Psoas muscle (tissue), 8 donors: Measurements from ENCODE around the gene CLEC18A. TPM values are rescaled to one million over a fixed set of nuclear protein-coding genes. Genes with fewer than 3 reads are reported as not detected.

Experiments
- ATAC-seq, 4 donors: fragments of 200-7000 bp; cut with Tn5 transposase; one replicate each; pipeline ENCODE4 v1.9.1; 2020; ENCODE audit warnings: moderate library complexity in 3 of 4, mild to moderate bottlenecking in 2 of 4
- DNase-seq, 2 donors: peaks; one replicate each; pipeline ENCODE4 v3.0.0-alpha.2; 2020
- H3K27ac ChIP-seq: fragments of 200-600 bp; one replicate; pipeline ENCODE4 v1.8.0; 2022
- H3K27me3 ChIP-seq, 3 donors: fragments of 200-600 bp in 1 of 3; one replicate each; pipeline versions ENCODE4 v1.6.1 to v1.8.0; 2013 to 2022; ENCODE audit warnings: low read length in 2 of 3, mild to moderate bottlenecking in 2 of 3, moderate library complexity in 1 of 3; ENCODE audit not compliant: insufficient read depth in 3 of 3
- H3K36me3 ChIP-seq, 2 donors: fragments of 200-600 bp in 1 of 2; one replicate each; pipeline versions ENCODE4 v1.6.1 to v1.8.0; 2013 to 2022; ENCODE audit warnings: low read depth in 1 of 2, mild to moderate bottlenecking in 1 of 2, moderate library complexity in 1 of 2; ENCODE audit not compliant: insufficient read depth in 1 of 2
- H3K4me1 ChIP-seq: fragments of 200-600 bp; one replicate; pipeline ENCODE4 v1.8.0; 2022
- H3K4me3 ChIP-seq: fragments of 200-600 bp; one replicate; pipeline ENCODE4 v1.8.0; 2022; ENCODE audit warnings: mild to moderate bottlenecking
- H3K9me3 ChIP-seq: fragments of 200-600 bp; one replicate; pipeline ENCODE4 v1.8.0; 2022
- WGBS, 3 donors: extraction: QIAGEN DNeasy Blood & Tissue Kit; methylation state at CpG; one replicate each; pipeline versions ENCODE4 v1.1.6 to v1.1.7; 2013; 5-methylcytosine and 5-hydroxymethylcytosine counted together
- intact Hi-C, 2 donors: fragments of 100-400 bp; cut with DNase I; formaldehyde crosslinking; loops; one replicate each; pipeline versions ENCODE4 v1.11.0 to v1.14.2; 2022
- polyA plus RNA-seq, 3 donors: library from polyadenylated mRNA; stranded (reverse); fragments of 200-250 nt; gene quantifications; one replicate each; pipeline ENCODE4 v1.2.3, GENCODE V29; 2013
- total RNA-seq, 4 donors: library from RNA; stranded (reverse); fragmentation: NEBNext Ultra II Directional in 2 of 4; extraction: Animal tissue kit (Norgen Biotek cat#: 25700) in 2 of 4; gene quantifications; one replicate each; pipeline versions ENCODE4 v1.2.1 to v1.2.4, GENCODE V29; 2021 to 2023
- TF ChIP-seq, protein P1 (sequence below): fragments of 200-600 bp; IDR thresholded peaks from one replicate; pipeline ENCODE4 v1.8.0; 2022; ENCODE audit warnings: antibody characterized with exemption
- donor health status: healthy with polysubstance abuse.
- donor health status: DM: no; HTN: no; CAD: no; lungs with moderate emphysema.
- donor health status: Bipolar disorder and iron deficiency.
- donor health status: healthy.
- donor health status: DM: yes; HTN: yes; CAD: no.
- donor health status: DM: no; HTN: no; CAD: no.
- donor health status: DM: no; HTN: no; CAD: no.
- donor health status: DM: yes; HTN: yes; CAD: no.

CLEC18A gene
- total and polyA plus RNA-seq, 7 donors, result 0.10 to 0.27 (median 0.22) TPM; not detected in 2

DNA sequence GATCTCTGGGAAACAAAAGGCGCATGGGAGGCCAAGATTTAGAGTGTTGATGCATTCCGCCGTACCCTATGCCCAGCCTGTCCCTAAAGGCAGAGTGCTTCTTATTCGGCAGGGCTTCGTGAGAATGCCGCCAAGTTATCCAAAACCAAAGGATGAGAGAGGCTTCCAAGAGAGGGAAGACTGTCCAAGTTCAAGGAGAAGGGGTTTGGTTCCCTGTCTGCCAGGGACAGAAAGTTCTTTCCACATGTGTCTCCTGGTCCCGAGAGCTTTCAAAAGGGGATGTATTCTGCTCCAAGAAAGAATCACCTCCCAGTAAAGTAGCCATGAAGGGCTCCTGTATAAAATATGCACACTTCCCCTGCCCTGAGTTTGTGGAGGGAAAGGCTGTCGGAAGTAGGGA lies 42.1 kb upstream of the CLEC18A start:
- Histone ChIP-seq H3K36me3 (peaks cover 0 to 23% of the 10 kb centered on the region in 2 donors), H3K9me3 (no peaks in the 10 kb centered on the region), H3K27me3 (no peaks in the 10 kb centered on the region), H3K4me1 (no peaks in the 10 kb centered on the region), H3K27ac (no peak overlapping the region), H3K4me3 (no peak overlapping the region)
- WGBS, 3 donors, result 87 to 99% (median 93%) methylated on average over 8 of the region's 8 CpGs
- TF ChIP-seq, protein P1, sequence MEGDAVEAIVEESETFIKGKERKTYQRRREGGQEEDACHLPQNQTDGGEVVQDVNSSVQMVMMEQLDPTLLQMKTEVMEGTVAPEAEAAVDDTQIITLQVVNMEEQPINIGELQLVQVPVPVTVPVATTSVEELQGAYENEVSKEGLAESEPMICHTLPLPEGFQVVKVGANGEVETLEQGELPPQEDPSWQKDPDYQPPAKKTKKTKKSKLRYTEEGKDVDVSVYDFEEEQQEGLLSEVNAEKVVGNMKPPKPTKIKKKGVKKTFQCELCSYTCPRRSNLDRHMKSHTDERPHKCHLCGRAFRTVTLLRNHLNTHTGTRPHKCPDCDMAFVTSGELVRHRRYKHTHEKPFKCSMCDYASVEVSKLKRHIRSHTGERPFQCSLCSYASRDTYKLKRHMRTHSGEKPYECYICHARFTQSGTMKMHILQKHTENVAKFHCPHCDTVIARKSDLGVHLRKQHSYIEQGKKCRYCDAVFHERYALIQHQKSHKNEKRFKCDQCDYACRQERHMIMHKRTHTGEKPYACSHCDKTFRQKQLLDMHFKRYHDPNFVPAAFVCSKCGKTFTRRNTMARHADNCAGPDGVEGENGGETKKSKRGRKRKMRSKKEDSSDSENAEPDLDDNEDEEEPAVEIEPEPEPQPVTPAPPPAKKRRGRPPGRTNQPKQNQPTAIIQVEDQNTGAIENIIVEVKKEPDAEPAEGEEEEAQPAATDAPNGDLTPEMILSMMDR, result no peak
- DNase-seq (no peak), ATAC-seq (peak in 1 of 4 donors; percentile 53)
- intact Hi-C loops, result no loop called here

DNA sequence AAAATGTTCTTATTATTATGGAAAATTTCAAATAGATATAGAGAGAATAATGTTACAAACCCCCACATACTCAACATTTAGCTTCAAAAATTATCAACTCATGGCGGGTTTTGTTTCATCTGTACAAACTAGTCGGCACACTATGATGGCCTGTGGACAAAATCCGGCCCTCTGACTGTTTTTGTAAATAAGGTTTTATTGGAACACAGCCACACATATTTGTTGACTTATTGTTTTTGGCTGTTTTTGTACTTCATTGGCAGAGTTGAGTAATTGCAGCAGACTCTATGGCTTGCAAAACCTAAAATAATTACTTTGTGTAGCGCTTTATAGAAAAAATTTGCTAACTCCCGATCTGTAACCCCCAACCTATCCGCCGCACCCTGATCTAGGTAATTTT lies 41.4 kb upstream of the CLEC18A start:
- 91 to 97% (median 91%) methylated on average over 7 of the region's 7 CpGs for WGBS, 3 donors
- no peaks in the 10 kb centered on the region for H3K9me3 ChIP-seq
- intact Hi-C loops, result no loop called here
- no peak for DNase-seq
- H3K4me3 ChIP-seq, result no peak overlapping the region
- TF ChIP-seq, protein P1, result no peak
- no peak overlapping the region for H3K27ac ChIP-seq
- ATAC-seq, result peak in 1 of 4 donors; percentile 53
- H3K4me1 ChIP-seq, result no peaks in the 10 kb centered on the region
- H3K36me3 ChIP-seq, result peaks cover 0 to 23% of the 10 kb centered on the region in 2 donors
- no peaks in the 10 kb centered on the region for H3K27me3 ChIP-seq

DNA sequence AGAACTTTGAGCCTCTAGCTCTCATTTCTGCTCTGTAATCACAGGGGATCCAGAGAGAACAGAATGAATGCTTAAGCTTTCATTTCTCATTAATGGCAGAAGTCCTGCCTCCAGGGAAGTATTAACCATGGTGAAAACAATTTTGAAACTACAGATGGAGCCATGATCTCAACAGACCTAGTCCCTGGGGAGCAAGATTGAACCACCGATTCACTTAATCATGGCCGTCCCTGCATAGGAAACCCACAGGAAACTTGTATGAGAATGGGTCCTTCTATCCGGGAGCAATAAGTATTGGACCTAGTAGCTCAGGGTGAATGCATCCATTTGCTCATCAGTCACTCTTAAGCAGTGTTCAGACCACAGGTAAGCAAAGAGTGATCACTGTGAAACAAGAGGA lies 40.2 kb upstream of the CLEC18A start:
- no peak for DNase-seq
- TF ChIP-seq, protein P1, result no peak
- 48 to 59% (median 55%) methylated on average over 3 of the region's 3 CpGs for WGBS, 3 donors
- peaks cover 0 to 23% of the 10 kb centered on the region in 2 donors for H3K36me3 ChIP-seq
- H3K27me3 ChIP-seq, result no peaks in the 10 kb centered on the region
- H3K4me3 ChIP-seq, result no peak overlapping the region
- H3K4me1 ChIP-seq, result no peaks in the 10 kb centered on the region
- peak in 1 of 4 donors; percentile 27 for ATAC-seq
- intact Hi-C loops, result no loop called here
- H3K27ac ChIP-seq, result no peak overlapping the region
- no peaks in the 10 kb centered on the region for H3K9me3 ChIP-seq

DNA sequence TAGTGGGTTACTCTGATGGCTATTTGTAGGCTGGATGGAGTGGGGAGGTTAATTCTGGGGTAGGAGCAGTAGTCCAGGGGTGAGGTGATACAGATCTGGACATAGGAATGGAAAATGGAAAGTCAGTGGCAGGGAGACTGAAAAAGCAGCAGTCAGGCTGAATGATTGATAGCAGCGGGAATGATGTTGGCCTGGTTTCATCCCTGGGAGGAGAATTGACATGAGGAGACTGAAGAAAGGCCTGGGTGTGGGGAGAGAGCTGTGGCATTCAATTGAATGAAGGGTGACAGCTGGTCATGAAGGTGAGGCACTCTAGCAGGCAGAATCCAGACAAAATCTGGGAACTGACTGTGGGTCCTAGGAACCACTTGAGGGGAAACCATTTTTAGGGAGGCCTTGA lies 34.7 kb upstream of the CLEC18A start:
- H3K27ac ChIP-seq, result no peak overlapping the region
- TF ChIP-seq, protein P1, result no peak
- DNase-seq (no peak), ATAC-seq (peak in 3 of 4 donors; percentile 46 to 47 (median 47))
- no peak overlapping the region for H3K4me3 ChIP-seq
- no peaks in the 10 kb centered on the region for H3K9me3 ChIP-seq
- intact Hi-C loops, result no loop called here
- H3K4me1 ChIP-seq, result peaks cover 12% of the 10 kb centered on the region
- 36 to 63% (median 61%) methylated on average over 1 of the region's 1 CpG for WGBS, 3 donors
- H3K27me3 ChIP-seq, result no peaks in the 10 kb centered on the region
- H3K36me3 ChIP-seq, result no peaks in the 10 kb centered on the region

DNA sequence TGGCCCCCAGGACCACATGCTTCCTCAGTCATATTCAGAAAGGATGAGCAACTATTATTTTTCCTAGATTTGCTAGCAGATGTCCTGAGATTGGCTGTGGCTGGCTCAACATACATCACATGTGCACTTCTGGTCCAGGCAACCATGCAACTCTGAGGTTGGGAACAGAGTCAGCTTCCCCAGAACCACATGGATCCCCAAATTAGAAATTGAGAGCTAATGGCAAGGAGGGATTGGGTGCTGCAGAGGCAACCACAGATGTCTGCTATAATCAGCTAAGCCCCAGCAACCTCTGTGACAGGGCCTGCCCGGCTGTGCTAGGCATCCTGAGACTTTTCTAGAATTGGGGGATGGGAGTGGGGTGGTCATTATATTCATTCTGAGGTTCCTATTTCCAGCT lies 33.8 kb upstream of the CLEC18A start:
- intact Hi-C loops, result no loop called here
- TF ChIP-seq, protein P1, result no peak
- no peak for DNase-seq
- Histone ChIP-seq H3K36me3 (no peaks in the 10 kb centered on the region), H3K27me3 (no peaks in the 10 kb centered on the region), H3K9me3 (no peaks in the 10 kb centered on the region), H3K4me3 (no peak overlapping the region), H3K27ac (no peak overlapping the region), H3K4me1 (peaks cover 12% of the 10 kb centered on the region)
- ATAC-seq, result peak in 1 of 4 donors; percentile 6
- 35 to 74% (median 61%) methylated on average over 1 of the region's 1 CpG for WGBS, 3 donors
